ENCODE results near the gene ITSN2.

The ITSN2 gene

GRCh38 chr2:24174851-24175277 lies 185.5 kb downstream of the ITSN2 start, which contains the start of gene FAM228A:
FAM228A (plus strand) TSS chr2:24175053; CDS start chr2:24175481, 428 bp downstream.
- no peak for DNase-seq

- DNase-seq = no peak
Measured at GRCh38 chr2:24169023-24169422, 191.3 kb downstream of the ITSN2 start.

- DNase-seq = no peak
Measured at GRCh38 chr2:24164416-24164973, 195.8 kb downstream of the ITSN2 start.

GRCh38 chr2:24163601-24164000 lies 196.7 kb downstream of the ITSN2 start:
- DNase-seq = no peak

GRCh38 chr2:24163186-24163585 lies 197.2 kb downstream of the ITSN2 start:
- DNase-seq = no peak

- no peak for DNase-seq
Measured at GRCh38 chr2:24162494-24162893, 197.8 kb downstream of the ITSN2 start.

- DNase-seq = no peak
Measured at GRCh38 chr2:24160761-24161160, 199.6 kb downstream of the ITSN2 start.

- DNase-seq = no peak
Measured at GRCh38 chr2:24159708-24160107, 200.6 kb downstream of the ITSN2 start.

- no peak for DNase-seq
Measured at GRCh38 chr2:24158131-24158530, 202.2 kb downstream of the ITSN2 start.

GRCh38 chr2:24153478-24153877 lies 206.9 kb downstream of the ITSN2 start:
- DNase-seq = no peak
